Trophoblast cell (in vitro differentiated cells and primary cell): ENCODE measurements around the gene SERINC5.

Experiments used
- DNase-seq, 2 donors: peaks; one replicate each; pipeline ENCODE4 v3.0.0-alpha.2; 2016
- H2AFZ ChIP-seq: 2 replicates; pipeline ENCODE4 v1.6.1; 2013; ENCODE audit warnings: low read length, moderate library complexity, mild to moderate bottlenecking; ENCODE audit not compliant: insufficient read depth, poor library complexity
- H2AK5ac ChIP-seq: 2 replicates; pipeline ENCODE4 v1.6.1; 2013; ENCODE audit warnings: mild to moderate bottlenecking, low read length
- H2BK120ac ChIP-seq: 2 replicates; pipeline ENCODE4 v1.6.1; 2013; ENCODE audit warnings: low read length, mild to moderate bottlenecking, moderate library complexity; ENCODE audit not compliant: insufficient read depth, poor library complexity
- H2BK12ac ChIP-seq: 2 replicates; pipeline ENCODE4 v1.6.1; 2013; ENCODE audit warnings: mild to moderate bottlenecking, low read length, moderate library complexity
- H2BK5ac ChIP-seq: 2 replicates; pipeline ENCODE4 v1.6.1; 2013; ENCODE audit warnings: low read length, low read depth, moderate library complexity, mild to moderate bottlenecking; ENCODE audit not compliant: poor library complexity
- H3K14ac ChIP-seq: 2 replicates; pipeline ENCODE4 v1.6.1; 2013; ENCODE audit warnings: mild to moderate bottlenecking, low read length
- H3K18ac ChIP-seq: 2 replicates; pipeline ENCODE4 v1.6.1; 2013; ENCODE audit warnings: mild to moderate bottlenecking, low read length
- H3K23ac ChIP-seq: 2 replicates; pipeline ENCODE4 v1.6.1; 2013; ENCODE audit warnings: low read length
- H3K27ac ChIP-seq: 2 replicates; pipeline ENCODE4 v1.5.1; 2013; ENCODE audit warnings: low read depth, mild to moderate bottlenecking, inconsistent platforms, low read length, moderate library complexity
- H3K27me3 ChIP-seq: 2 replicates; pipeline ENCODE4 v1.6.1; 2013; ENCODE audit warnings: inconsistent platforms, mild to moderate bottlenecking, low read length, moderate library complexity; ENCODE audit not compliant: insufficient read depth
- H3K36me3 ChIP-seq, 2 experiments: 1 replicate in 1 of 2; 2 replicates in 1 of 2; pipeline ENCODE4 v1.6.1; 2013; ENCODE audit warnings: low read length in 2 of 2, mild to moderate bottlenecking in 2 of 2, moderate library complexity in 1 of 2; ENCODE audit not compliant: insufficient read depth in 2 of 2, control insufficient read depth in 1 of 2
- H3K4ac ChIP-seq: 2 replicates; pipeline ENCODE4 v1.6.1; 2013; ENCODE audit warnings: low read depth, mild to moderate bottlenecking, low read length, moderate library complexity
- H3K4me1 ChIP-seq, 2 experiments: 1 replicate in 1 of 2; 2 replicates in 1 of 2; pipeline ENCODE4 v1.6.1; 2013; ENCODE audit warnings: low read length in 2 of 2, mild to moderate bottlenecking in 2 of 2, moderate library complexity in 1 of 2; ENCODE audit not compliant: insufficient read depth in 2 of 2, control insufficient read depth in 1 of 2
- H3K4me2 ChIP-seq: 2 replicates; pipeline ENCODE4 v1.6.1; 2013; ENCODE audit warnings: inconsistent platforms, mild to moderate bottlenecking, low read length, moderate library complexity
- H3K4me3 ChIP-seq: 2 replicates; pipeline ENCODE4 v1.5.1; 2013; ENCODE audit warnings: mild to moderate bottlenecking, low read depth, low read length, inconsistent platforms
- H3K79me1 ChIP-seq: one replicate; pipeline ENCODE4 v1.6.1; 2013; ENCODE audit warnings: low read length
- H3K79me2 ChIP-seq: 2 replicates; pipeline ENCODE4 v1.6.1; 2013; ENCODE audit warnings: low read length, mild to moderate bottlenecking; ENCODE audit not compliant: control insufficient read depth, insufficient read depth, poor library complexity
- H3K9ac ChIP-seq: 2 replicates; pipeline ENCODE4 v1.6.1; 2013; ENCODE audit warnings: mild to moderate bottlenecking, low read length
- H3K9me3 ChIP-seq: 2 replicates; pipeline ENCODE4 v1.6.1; 2013; ENCODE audit warnings: low read depth, mild to moderate bottlenecking, control low read depth, inconsistent platforms, low read length; ENCODE audit not compliant: insufficient read depth
- H4K12ac ChIP-seq: 2 replicates; pipeline ENCODE4 v1.6.1; 2013; ENCODE audit warnings: low read depth, mild to moderate bottlenecking, low read length, moderate library complexity
- H4K8ac ChIP-seq: 2 replicates; pipeline ENCODE4 v1.6.1; 2013; ENCODE audit warnings: low read depth, mild to moderate bottlenecking, low read length, moderate library complexity
- H4K91ac ChIP-seq: one replicate; pipeline ENCODE4 v1.6.1; 2013; ENCODE audit warnings: low read depth, mild to moderate bottlenecking, low read length, moderate library complexity
- WGBS: extraction: QIAGEN DNeasy Blood & Tissue Kit; methylation state at CpG from one replicate; pipeline ENCODE4 v1.1.7; 2013; ENCODE audit warnings: missing lambda C conversion rate; ENCODE audit not compliant: insufficient read length, insufficient coverage; ENCODE audit errors: extremely low coverage; 5-methylcytosine and 5-hydroxymethylcytosine counted together

The SERINC5 gene

GRCh38 chr5:80134876-80135275, 121.0 kb downstream of the SERINC5 start:
- Histone ChIP-seq H4K8ac (no peak overlapping the region), H3K4me2 (no peak overlapping the region), H3K27me3 (no peaks in the 10 kb centered on the region), H2AK5ac (no peak overlapping the region), H3K4me3 (no peak overlapping the region), H3K4me1 (peaks cover under 1 to 4% of the 10 kb centered on the region in 2 experiments), H3K9ac (no peak overlapping the region), H2AFZ (no peak overlapping the region), H4K12ac (no peak overlapping the region), H2BK12ac (peak overlapping the region; percentile 19), H3K79me1 (no peaks in the 10 kb centered on the region), H2BK5ac (no peak overlapping the region), H3K79me2 (no peaks in the 10 kb centered on the region), H3K27ac (no peak overlapping the region), H3K14ac (no peak overlapping the region), H3K9me3 (peaks cover 1% of the 10 kb centered on the region), H3K36me3 (peaks cover 3 to 6% of the 10 kb centered on the region in 2 experiments), H4K91ac (no peak overlapping the region), H2BK120ac (no peak overlapping the region), H3K23ac (no peak overlapping the region), H3K4ac (no peak overlapping the region), H3K18ac (no peak overlapping the region)
- no peak for DNase-seq
- no CpG with 5 or more reads among the region's 3 CpGs for WGBS

GRCh38 chr5:80129146-80129545, 126.7 kb downstream of the SERINC5 start:
- no peak overlapping the region for H2AK5ac ChIP-seq
- H3K14ac ChIP-seq, result no peak overlapping the region
- no peak overlapping the region for H4K12ac ChIP-seq
- H3K9ac ChIP-seq, result no peak overlapping the region
- no peak overlapping the region for H3K18ac ChIP-seq
- no peak overlapping the region for H2BK5ac ChIP-seq
- peaks cover 2 to 5% of the 10 kb centered on the region in 2 experiments for H3K4me1 ChIP-seq
- no peaks in the 10 kb centered on the region for H3K79me2 ChIP-seq
- H4K8ac ChIP-seq, result no peak overlapping the region
- no peak overlapping the region for H3K4me3 ChIP-seq
- no peaks in the 10 kb centered on the region for H3K79me1 ChIP-seq
- H3K27me3 ChIP-seq, result no peaks in the 10 kb centered on the region
- no peak for DNase-seq
- H3K4me2 ChIP-seq, result no peak overlapping the region
- H3K23ac ChIP-seq, result no peak overlapping the region
- H2BK120ac ChIP-seq, result no peak overlapping the region
- no CpG with 5 or more reads among the region's 5 CpGs for WGBS
- H2BK12ac ChIP-seq, result no peak overlapping the region
- peak overlapping the region; percentile 84 for H3K27ac ChIP-seq
- no peak overlapping the region for H3K4ac ChIP-seq
- no peaks in the 10 kb centered on the region for H3K36me3 ChIP-seq
- H2AFZ ChIP-seq, result no peak overlapping the region
- H3K9me3 ChIP-seq, result peaks cover 1% of the 10 kb centered on the region
- H4K91ac ChIP-seq, result peak overlapping the region; percentile 59

GRCh38 chr5:80128141-80128540, 127.7 kb downstream of the SERINC5 start:
- Histone ChIP-seq H3K14ac (no peak overlapping the region), H2BK120ac (no peak overlapping the region), H4K12ac (no peak overlapping the region), H2BK12ac (no peak overlapping the region), H3K27me3 (no peaks in the 10 kb centered on the region), H3K23ac (no peak overlapping the region), H3K4ac (no peak overlapping the region), H3K9ac (no peak overlapping the region), H3K4me3 (no peak overlapping the region), H3K9me3 (peaks cover 1% of the 10 kb centered on the region), H4K91ac (no peak overlapping the region), H2AK5ac (no peak overlapping the region), H3K36me3 (no peaks in the 10 kb centered on the region), H3K79me1 (no peaks in the 10 kb centered on the region), H3K27ac (peak overlapping the region; percentile 84), H3K4me2 (peak overlapping the region; percentile 24), H2BK5ac (no peak overlapping the region), H3K79me2 (no peaks in the 10 kb centered on the region), H3K4me1 (peaks cover 2 to 5% of the 10 kb centered on the region in 2 experiments), H3K18ac (no peak overlapping the region), H2AFZ (no peak overlapping the region), H4K8ac (no peak overlapping the region)
- DNase-seq, result peak; percentile 69 to 87
- no CpG with 5 or more reads among the region's 2 CpGs for WGBS

- Histone ChIP-seq H3K4me3 (no peak overlapping the region), H4K91ac (no peak overlapping the region), H3K27me3 (no peaks in the 10 kb centered on the region), H3K79me1 (no peaks in the 10 kb centered on the region), H3K27ac (no peak overlapping the region), H3K4ac (no peak overlapping the region), H3K9me3 (peaks cover 1% of the 10 kb centered on the region), H2AK5ac (no peak overlapping the region), H2BK5ac (no peak overlapping the region), H3K23ac (no peak overlapping the region), H3K79me2 (no peaks in the 10 kb centered on the region), H4K8ac (no peak overlapping the region), H3K4me1 (peaks cover 2 to 5% of the 10 kb centered on the region in 2 experiments), H2AFZ (no peak overlapping the region), H4K12ac (no peak overlapping the region), H3K14ac (no peak overlapping the region), H3K4me2 (no peak overlapping the region), H2BK120ac (peak overlapping the region; percentile 14), H2BK12ac (peak overlapping the region; percentile 15), H3K36me3 (no peaks in the 10 kb centered on the region), H3K9ac (no peak overlapping the region), H3K18ac (no peak overlapping the region)
- peak in 1 of 2 donors; percentile 37 for DNase-seq
- WGBS, result no CpG with 5 or more reads among the region's 4 CpGs
These were observed 128.7 kb downstream of the SERINC5 start for GRCh38 chr5:80127116-80127552.
